NCI-H1436 (cell line): ENCODE measurements around the gene MT1F.

Experiments
- DNase-seq: peaks from one replicate; lab custom pipeline; 2025; lab: John Stamatoyannopoulos, UW

Gene MT1F

DNA sequence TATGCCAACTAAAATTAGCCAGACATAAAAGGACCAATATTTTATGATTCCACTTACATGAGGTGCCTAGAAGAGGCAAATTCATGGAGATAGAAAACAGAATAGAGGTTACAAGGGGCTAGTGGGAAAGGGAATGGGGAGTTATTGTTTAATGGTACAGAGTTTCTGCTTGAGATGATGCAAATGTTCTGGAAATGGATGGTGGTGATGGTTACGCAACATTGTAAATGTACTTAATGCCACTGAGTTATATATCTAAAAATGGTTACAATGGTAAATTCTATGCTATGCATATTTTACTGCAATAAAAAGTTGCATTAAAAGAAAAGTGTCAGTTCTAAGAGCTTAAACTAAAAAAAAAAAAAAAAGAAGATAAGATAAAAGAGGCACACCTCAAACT is 42.4 kb downstream of the MT1F start:
- no peak for DNase-seq

DNA sequence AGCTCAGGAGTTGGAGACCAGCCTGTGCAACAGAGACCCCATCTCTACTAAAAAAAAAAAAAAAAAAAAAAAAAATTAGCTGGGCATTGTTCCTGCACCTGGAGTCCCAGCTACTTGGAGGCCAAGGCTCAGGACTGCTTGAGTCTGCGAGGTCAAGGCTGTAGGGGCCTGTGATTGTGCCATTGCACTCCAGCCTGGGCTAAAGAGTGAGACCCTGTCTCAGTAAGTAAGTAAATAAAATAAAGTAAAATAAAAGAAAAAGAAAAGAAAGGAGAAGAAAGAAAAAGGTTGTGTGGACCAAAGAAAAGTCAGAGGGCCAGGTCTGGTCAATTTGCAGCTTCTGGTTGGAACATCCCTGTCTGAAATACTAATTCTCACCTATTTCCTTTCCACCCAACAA is 42.9 kb downstream of the MT1F start:
- no peak for DNase-seq

DNA sequence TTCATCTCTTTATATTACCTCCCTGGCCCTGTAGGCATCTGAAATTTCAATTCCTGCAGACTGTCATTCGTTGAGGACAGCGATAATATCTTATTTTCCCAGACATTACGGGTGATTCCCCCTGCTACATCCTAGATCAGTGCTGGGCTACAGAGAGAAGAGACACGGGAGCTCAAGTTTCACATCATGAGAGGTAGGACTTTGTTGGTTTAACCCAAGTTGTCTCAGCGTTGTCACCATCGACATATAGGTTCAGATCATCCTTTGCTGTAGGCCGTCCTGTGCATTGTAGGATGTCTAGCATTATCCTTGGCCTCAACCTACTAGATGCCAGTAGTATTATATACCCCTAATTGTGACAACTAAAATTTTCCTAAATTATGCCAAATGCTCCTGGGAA is 43.8 kb downstream of the MT1F start:
- DNase-seq, result no peak

DNA sequence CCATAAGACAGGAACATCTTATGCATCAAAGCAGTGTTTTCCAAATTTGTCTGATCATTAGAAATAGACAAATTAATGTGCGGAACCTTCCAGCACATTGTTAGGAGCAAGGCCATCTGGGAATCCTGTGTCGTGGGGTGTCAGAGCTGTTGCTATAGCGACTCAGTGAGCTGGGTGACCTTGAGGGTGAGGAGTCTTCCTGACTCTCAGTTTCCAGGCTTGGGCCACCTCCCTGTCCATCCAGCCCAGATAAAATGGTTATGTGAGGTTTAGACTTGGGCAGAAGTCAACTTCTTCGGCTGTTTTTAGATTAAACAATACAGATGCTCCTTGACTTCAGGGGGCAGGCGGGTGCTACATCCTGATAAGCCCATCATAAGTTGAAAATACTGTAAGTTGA is 45.1 kb downstream of the MT1F start:
- DNase-seq, result no peak
